Activated CD4-positive, alpha-beta memory T cell treated with anti-CD3 and anti-CD28 coated beads for 36 hours (primary cell): ENCODE results near the gene CA9. TPM values are rescaled to one million over a fixed set of nuclear protein-coding genes. Genes with fewer than 3 reads are reported as not detected.

ENCODE experiments used
- CTCF ChIA-PET: fragments of 350-600 bp; sonication (Branson Sonifier 250); formaldehyde crosslinking; loops from one replicate; lab custom pipeline; 2021; ENCODE audit warnings: antibody characterized with exemption, inconsistent platforms; lab: Charles Lee
- POLR2A ChIA-PET: fragments of 350-600 bp; sonication (Branson Sonifier 250); formaldehyde crosslinking; loops from one replicate; lab custom pipeline; 2021; ENCODE audit warnings: antibody characterized with exemption; lab: Charles Lee
- DNase-seq: peaks from one replicate; pipeline ENCODE4 v3.0.0-alpha.2; 2020
- H3K27ac Mint-ChIP-seq: one replicate; pipeline ENCODE4 v1.8.0; 2021; ENCODE audit warnings: mixed read lengths
- H3K27me3 Mint-ChIP-seq: one replicate; pipeline ENCODE4 v1.8.0; 2021; ENCODE audit warnings: mixed read lengths
- H3K36me3 Mint-ChIP-seq: one replicate; pipeline ENCODE4 v1.8.0; 2021; ENCODE audit warnings: mixed read lengths
- H3K4me1 Mint-ChIP-seq: one replicate; pipeline ENCODE4 v1.8.0; 2021; ENCODE audit warnings: low read depth, mixed read lengths
- H3K4me3 Mint-ChIP-seq: one replicate; pipeline ENCODE4 v1.8.0; 2021; ENCODE audit warnings: mild to moderate bottlenecking, mixed read lengths
- H3K9me3 Mint-ChIP-seq: one replicate; pipeline ENCODE4 v1.8.0; 2021; ENCODE audit warnings: mixed read lengths
- intact Hi-C: fragments of 100-400 bp; cut with micrococcal nuclease; formaldehyde crosslinking; loops from one replicate; pipeline ENCODE4 v1.15.1; 2023
- total RNA-seq, 2 experiments: library from RNA; stranded (reverse); gene quantifications; one replicate each; pipeline ENCODE4 v1.2.3, GENCODE V29; 2021

The CA9 gene
- total RNA-seq, 2 experiments from 2014 or later: 0.90 to 1.6 TPM

DNA sequence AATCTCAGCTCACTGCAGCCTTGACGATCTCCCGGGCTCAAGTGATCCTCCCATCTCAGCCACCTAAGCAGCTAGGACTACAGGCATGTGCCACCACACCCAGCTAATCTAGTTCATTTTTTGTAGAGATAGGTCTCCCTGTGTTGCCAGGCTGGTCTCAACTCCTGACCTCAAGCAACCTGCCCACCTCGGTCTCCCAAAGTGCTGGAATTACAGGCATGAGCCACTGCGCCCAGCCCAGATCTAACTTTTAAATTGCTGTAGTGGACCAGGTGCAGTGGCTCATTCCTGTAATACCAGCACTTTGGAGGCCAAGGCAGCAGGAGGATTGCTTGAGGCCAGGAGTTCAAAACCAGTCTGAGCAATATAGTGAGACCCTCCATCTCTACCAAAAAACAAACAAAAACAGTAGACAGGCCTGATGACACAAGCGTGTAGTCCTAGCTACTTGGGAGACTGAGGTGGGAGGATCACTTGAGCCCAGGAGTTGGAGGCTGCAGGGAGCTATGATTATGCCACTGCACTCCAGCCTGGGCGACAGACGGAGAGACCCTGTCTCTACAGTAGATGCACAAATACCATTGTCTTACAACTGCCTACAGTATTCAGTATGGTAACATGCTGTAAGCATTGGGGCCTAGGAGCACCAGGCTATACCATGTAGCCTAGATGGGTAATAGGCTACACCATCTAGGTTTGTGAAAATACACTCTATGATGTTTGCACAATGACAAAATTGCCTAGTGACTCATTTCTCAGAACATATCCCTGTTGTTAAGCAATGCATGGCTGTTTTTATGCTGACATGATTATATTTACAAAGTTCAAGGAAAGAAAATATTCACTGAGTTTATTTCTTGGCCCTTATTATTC is 21.5 kb upstream of the CA9 start:
- intact Hi-C loops: no loop called here
- peak overlapping the region; percentile 1 for H3K4me3 Mint-ChIP-seq
- POLR2A ChIA-PET: no interaction called here
- peaks cover 57% of the 10 kb centered on the region for H3K4me1 Mint-ChIP-seq
- peak overlapping the region; percentile 96 for H3K27ac Mint-ChIP-seq
- H3K36me3 Mint-ChIP-seq: peaks cover 10% of the 10 kb centered on the region
- CTCF ChIA-PET: interaction anchor here (1.7 kb wide), 1 partner anchor 44 kb away, joined by 4 read pairs; no protein-coding TSS in a partner anchor
- H3K9me3 Mint-ChIP-seq: no peaks in the 10 kb centered on the region
- no peaks in the 10 kb centered on the region for H3K27me3 Mint-ChIP-seq
- no peak for DNase-seq

DNA sequence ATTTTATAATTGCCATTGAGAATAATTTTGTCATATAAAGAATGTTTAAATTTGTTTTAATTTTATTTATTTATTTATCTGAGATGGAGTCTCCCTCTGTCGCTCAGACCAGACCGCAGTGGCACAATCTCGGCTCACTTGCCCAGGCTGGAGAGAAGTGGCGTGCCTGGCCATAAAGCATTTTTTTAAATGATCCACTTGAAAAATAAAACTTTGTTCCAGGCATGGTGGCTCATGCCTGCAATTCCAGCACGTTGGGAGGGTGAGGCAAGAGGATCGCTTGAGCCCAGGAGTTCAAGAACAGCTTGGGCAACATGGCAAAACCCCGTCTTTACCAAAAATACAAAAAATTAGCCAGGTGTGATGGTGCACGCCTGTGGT is 20.9 kb upstream of the CA9 start:
- no peak overlapping the region for H3K27ac Mint-ChIP-seq
- CTCF ChIA-PET: no interaction called here
- H3K9me3 Mint-ChIP-seq: peaks cover under 1% of the 10 kb centered on the region
- no peak overlapping the region for H3K4me3 Mint-ChIP-seq
- POLR2A ChIA-PET: no interaction called here
- DNase-seq: no peak
- peaks cover 57% of the 10 kb centered on the region for H3K4me1 Mint-ChIP-seq
- H3K36me3 Mint-ChIP-seq: peaks cover 13% of the 10 kb centered on the region
- intact Hi-C loops: no loop called here
- peaks cover under 1% of the 10 kb centered on the region for H3K27me3 Mint-ChIP-seq

DNA sequence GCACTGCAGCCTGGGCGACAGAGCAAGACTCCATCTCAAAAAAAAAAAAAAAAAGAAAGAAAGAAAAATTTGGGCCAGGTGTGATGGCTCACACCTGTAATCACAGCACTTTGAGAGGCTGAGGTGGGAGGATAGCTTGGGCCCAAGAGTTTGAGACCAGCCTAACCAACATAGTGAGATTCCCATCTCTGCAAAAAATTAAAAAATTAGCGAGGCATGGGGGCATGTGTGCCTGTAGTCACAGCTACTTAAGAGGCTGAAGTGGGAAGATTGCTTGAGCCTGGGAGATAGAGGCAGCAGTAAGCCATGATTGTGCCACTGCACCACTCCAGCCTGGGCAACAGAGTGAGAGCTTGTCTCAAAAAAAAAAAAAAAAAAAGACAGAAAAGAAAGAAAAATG is 20.1 kb upstream of the CA9 start:
- Mint-ChIP-seq H3K27me3 (peaks cover 2% of the 10 kb centered on the region), H3K4me3 (no peak overlapping the region), H3K4me1 (peaks cover 51% of the 10 kb centered on the region), H3K27ac (no peak overlapping the region), H3K9me3 (peaks cover 2% of the 10 kb centered on the region), H3K36me3 (peaks cover 13% of the 10 kb centered on the region)
- CTCF ChIA-PET: interaction anchor here (1.1 kb wide), 1 partner anchor 37 kb away, joined by 3 read pairs; no protein-coding TSS in a partner anchor
- no peak for DNase-seq
- POLR2A ChIA-PET: no interaction called here
- intact Hi-C loops: no loop called here

DNA sequence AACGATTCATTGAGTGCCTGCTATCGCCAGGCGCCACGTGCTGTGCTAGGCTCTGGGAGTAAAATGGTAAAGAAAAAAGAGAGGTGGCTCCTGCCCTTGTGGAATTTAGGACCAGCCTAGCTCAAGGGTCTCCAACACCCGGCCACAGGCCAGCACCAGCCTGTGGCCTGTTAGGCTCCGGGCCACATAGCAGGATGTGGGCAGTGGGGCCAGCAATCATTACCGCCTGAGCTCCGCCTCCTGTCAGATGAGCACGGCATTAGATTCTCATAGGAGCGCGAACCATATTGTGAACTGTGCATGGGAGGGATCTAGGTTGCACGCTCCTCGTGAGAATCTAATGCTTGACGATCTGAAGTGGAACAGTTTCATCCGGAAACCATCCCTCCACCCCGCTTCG is 17.4 kb upstream of the CA9 start:
- no peak for DNase-seq
- H3K36me3 Mint-ChIP-seq: peaks cover 23% of the 10 kb centered on the region
- H3K27me3 Mint-ChIP-seq: peaks cover 2% of the 10 kb centered on the region
- H3K4me1 Mint-ChIP-seq: peaks cover 62% of the 10 kb centered on the region
- intact Hi-C loops: loop anchor here (5.0 kb wide), 2 partner anchors 41 to 584 kb away; partner anchors contain the start of gene VCP
- H3K4me3 Mint-ChIP-seq: peak overlapping the region; percentile 5
- ChIA-PET POLR2A (interaction anchor here (1.0 to 3.3 kb wide), 3 partner anchors 8 to 37 kb away, joined by 3 to 43 read pairs (median 4); no protein-coding TSS in a partner anchor), CTCF (interaction anchor here (1.3 to 12.1 kb wide), 4 partner anchors 9 to 73 kb away, joined by 3 to 101 read pairs (median 44); partner anchors contain the start of genes CREB3 and TLN1)
- peaks cover 2% of the 10 kb centered on the region for H3K9me3 Mint-ChIP-seq
- H3K27ac Mint-ChIP-seq: peak overlapping the region; percentile 45

DNA sequence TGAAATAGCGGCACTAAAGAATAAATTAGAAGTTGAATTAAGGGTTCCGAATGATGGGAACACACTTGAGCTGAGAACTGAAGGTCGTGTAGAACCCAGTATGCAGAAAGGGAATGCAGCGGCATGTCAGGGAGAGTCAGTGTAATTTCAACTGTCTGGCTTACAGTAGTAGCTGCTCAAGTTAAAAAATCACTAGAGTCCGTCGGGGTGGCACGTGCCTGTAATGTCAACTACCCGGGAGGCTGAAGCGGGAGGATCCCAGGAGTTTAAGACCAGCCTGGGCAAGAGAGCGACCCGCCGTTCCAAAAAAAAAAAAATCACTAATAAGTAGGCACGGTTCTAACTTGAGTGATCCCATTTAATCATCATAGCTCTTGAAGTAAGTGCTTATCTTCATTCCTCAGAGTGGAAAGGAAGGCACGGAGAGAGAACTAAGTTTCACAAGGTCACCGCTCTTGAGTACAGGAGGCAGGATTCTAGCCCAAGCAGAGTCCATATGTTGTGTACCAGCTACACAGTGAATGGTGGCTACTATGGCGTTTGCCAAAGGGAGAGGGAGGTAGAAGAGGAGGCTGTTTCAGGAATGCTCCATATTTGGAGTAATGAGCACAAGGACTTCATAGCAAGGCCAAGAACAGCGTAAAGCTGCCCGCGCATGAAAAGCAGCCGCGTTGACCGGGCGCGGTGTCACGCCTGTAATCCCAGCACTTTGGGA is 16.7 kb upstream of the CA9 start:
- H3K4me3 Mint-ChIP-seq: peak overlapping the region; percentile 86
- ChIA-PET POLR2A (interaction anchor here (0.7 to 3.3 kb wide), 6 partner anchors 9 to 75 kb away, joined by 3 to 43 read pairs (median 6); partner anchors contain the start of genes CREB3 and TLN1), CTCF (interaction anchor here (0.9 to 12.1 kb wide), 11 partner anchors 10 to 225 kb away, joined by 3 to 101 read pairs (median 8); partner anchors contain the start of genes CA9, CREB3, SPAG8 and TLN1)
- H3K27me3 Mint-ChIP-seq: peaks cover 2% of the 10 kb centered on the region
- peaks cover 61% of the 10 kb centered on the region for H3K4me1 Mint-ChIP-seq
- peak overlapping the region; percentile 96 for H3K27ac Mint-ChIP-seq
- peaks cover 28% of the 10 kb centered on the region for H3K36me3 Mint-ChIP-seq
- intact Hi-C loops: loop anchor here (1.0 to 5.0 kb wide), 5 partner anchors 8 to 585 kb away; partner anchors contain the start of genes CREB3, TLN1 and VCP
- DNase-seq: no peak
- H3K9me3 Mint-ChIP-seq: peaks cover 2% of the 10 kb centered on the region

DNA sequence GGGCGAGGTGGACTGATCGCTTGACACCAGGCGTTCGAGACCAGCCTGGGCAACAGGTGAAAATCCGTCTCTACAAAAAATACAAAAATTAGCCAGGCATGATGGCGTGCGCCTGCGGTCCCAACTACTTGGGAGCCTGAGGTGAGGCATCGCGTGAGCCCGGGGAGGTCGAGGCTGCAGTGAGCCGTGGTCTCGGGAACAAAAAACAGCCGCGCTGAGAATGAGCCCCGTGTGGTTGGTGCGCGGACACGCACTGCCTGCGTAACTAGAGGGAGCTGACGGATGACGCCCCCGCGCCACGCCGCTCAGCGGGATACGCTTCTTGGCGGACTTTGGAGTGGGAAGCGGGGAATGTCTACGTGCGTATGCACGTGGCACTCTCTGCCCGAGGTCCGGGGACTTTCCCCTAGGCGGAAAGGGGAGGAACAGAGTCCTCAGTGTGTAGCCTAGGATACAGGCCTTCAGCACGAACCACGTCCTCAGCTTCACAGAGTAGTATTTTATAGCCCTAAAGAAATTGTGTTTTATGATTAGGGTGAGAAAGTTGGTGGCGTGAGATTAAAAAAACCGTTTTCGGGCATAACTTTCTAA is 16.1 kb upstream of the CA9 start, which contains the start of gene RMRP:
TSS of gene RMRP (minus strand) at position 474 of the 591 bp plus-strand sequence.
- peaks cover 64% of the 10 kb centered on the region for H3K4me1 Mint-ChIP-seq
- DNase-seq: peak; percentile 96
- H3K9me3 Mint-ChIP-seq: peaks cover 2% of the 10 kb centered on the region
- ChIA-PET CTCF (interaction anchor here (0.7 to 12.1 kb wide), 21 partner anchors 10 to 224 kb away, joined by 3 to 101 read pairs (median 5); partner anchors contain the start of genes CA9, CREB3, GBA2 and RGP1), POLR2A (interaction anchor here (0.6 to 3.3 kb wide), 14 partner anchors 10 to 99 kb away, joined by 3 to 43 read pairs (median 3); partner anchors contain the start of genes CREB3 and TLN1)
- H3K27ac Mint-ChIP-seq: peak within 1 kb of the TSS; percentile 96
- H3K27me3 Mint-ChIP-seq: peaks cover 2% of the 10 kb centered on the region
- intact Hi-C loops: loop anchor here (1.0 to 5.0 kb wide), 7 partner anchors 8 to 585 kb away; partner anchors contain the start of genes CREB3, HINT2, TESK1 and TLN1
- peaks cover 33% of the 10 kb centered on the region for H3K36me3 Mint-ChIP-seq
- H3K4me3 Mint-ChIP-seq: peak within 1 kb of the TSS; percentile 86

DNA sequence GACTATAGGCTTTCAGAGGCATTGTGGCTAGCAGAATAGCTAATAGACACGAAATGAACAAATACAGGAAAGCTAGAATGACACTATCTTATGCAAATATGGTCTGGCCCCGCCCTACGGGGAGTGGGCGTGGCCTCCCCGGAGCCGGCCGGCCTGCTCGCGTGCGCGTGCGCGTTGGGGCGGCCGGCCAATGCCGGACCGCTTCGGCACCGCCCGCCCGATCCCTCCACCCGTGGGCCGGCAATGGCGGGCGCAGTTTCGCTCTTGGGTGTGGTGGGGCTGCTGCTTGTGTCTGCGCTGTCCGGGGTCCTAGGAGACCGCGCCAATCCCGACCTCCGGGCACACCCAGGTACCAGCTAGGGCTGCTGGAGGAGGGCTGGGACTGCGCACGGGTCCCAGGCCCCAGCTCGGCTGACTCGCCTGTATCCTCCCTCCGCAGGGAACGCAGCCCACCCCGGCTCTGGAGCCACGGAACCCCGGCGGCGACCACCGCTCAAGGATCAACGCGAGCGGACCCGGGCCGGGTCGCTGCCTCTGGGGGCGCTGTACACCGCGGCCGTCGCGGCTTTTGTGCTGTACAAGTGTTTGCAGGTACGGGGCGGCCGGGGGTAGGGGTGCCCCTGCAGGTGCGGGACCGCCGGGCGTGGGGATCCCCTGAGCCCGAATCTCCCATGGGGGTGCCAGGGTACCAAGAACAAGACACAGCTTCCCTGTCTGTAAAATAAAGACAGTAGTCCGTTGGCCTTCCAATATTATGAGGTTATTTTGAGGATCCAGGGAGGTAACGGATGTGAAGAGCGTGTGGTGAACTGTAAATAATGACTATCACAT is 15.4 kb upstream of the CA9 start, which contains the start of gene CCDC107:
TSS of gene CCDC107 (plus strand) at position 156 of the 831 bp plus-strand sequence. CDS start at position 244, 88 bp downstream.
- Mint-ChIP-seq H3K27ac (peak within 1 kb of the TSS; percentile 96), H3K4me3 (peak within 1 kb of the TSS; percentile 86), H3K36me3 (peaks cover 40% of the 10 kb centered on the region), H3K4me1 (peaks cover 68% of the 10 kb centered on the region), H3K9me3 (peaks cover 2% of the 10 kb centered on the region), H3K27me3 (peaks cover 2% of the 10 kb centered on the region)
- CTCF ChIA-PET: interaction anchor here (0.6 to 12.1 kb wide), 28 partner anchors 9 to 223 kb away, joined by 3 to 101 read pairs (median 4); partner anchors contain the start of genes CA9, CD72, CREB3 and GBA2
- peak; percentile 85 for DNase-seq
- POLR2A ChIA-PET: interaction anchor here (0.6 to 3.3 kb wide), 11 partner anchors 10 to 98 kb away, joined by 3 to 43 read pairs (median 3); partner anchors contain the start of genes CREB3 and TLN1
- intact Hi-C loops: loop anchor here (2.0 to 5.0 kb wide), 4 partner anchors 39 to 586 kb away; partner anchors contain the start of genes HINT2, TESK1 and VCP

DNA sequence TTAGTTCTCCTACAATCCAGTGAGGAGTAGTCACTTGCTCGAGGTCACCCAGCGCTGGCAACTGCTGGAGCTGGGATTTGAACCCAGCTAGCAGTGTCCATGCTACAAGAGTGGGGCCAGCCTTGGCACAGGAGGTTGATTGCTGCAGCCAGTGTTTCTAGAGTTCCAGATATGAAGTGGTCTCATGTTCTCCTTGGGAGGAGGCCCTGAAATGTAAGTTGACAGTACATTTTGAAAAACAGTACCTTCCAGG is 14.8 kb upstream of the CA9 start:
- H3K9me3 Mint-ChIP-seq: peaks cover 2% of the 10 kb centered on the region
- POLR2A ChIA-PET: interaction anchor here (0.6 to 3.3 kb wide), 7 partner anchors 11 to 55 kb away, joined by 3 to 43 read pairs (median 3); no protein-coding TSS in a partner anchor
- DNase-seq: peak; percentile 42
- H3K27me3 Mint-ChIP-seq: peaks cover 2% of the 10 kb centered on the region
- CTCF ChIA-PET: interaction anchor here (0.6 to 12.1 kb wide), 19 partner anchors 11 to 131 kb away, joined by 3 to 101 read pairs (median 5); partner anchors contain the start of genes CD72, CREB3, TLN1 and TPM2
- peaks cover 72% of the 10 kb centered on the region for H3K4me1 Mint-ChIP-seq
- peak overlapping the region; percentile 86 for H3K4me3 Mint-ChIP-seq
- peaks cover 41% of the 10 kb centered on the region for H3K36me3 Mint-ChIP-seq
- peak overlapping the region; percentile 96 for H3K27ac Mint-ChIP-seq
- intact Hi-C loops: loop anchor here (2.0 to 5.0 kb wide), 4 partner anchors 38 to 587 kb away; partner anchors contain the start of genes HINT2, TESK1 and VCP

DNA sequence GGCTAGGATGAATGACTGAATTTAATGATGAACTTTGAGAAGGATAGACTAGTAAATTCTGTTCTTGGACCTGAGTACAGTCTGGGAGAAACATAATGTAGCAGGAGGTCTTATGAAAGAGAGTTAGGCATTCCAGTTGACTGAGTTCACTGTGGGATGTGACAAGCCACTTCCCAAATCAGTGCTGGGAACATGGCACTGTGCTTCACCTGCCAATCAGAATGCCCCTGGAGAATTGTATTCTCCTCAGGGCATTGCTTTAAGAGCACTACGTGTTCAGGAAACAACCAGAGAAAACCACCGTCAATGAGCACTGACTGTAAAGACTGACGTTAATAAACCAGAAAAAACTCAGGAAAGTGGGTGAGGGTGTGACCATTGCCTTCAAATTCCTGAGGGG is 14.4 kb upstream of the CA9 start:
- Mint-ChIP-seq H3K36me3 (peaks cover 41% of the 10 kb centered on the region), H3K27ac (peak overlapping the region; percentile 96), H3K4me1 (peaks cover 75% of the 10 kb centered on the region), H3K9me3 (peaks cover 2% of the 10 kb centered on the region), H3K4me3 (peak overlapping the region; percentile 86), H3K27me3 (peaks cover 2% of the 10 kb centered on the region)
- ChIA-PET CTCF (interaction anchor here (0.6 to 12.1 kb wide), 17 partner anchors 11 to 131 kb away, joined by 3 to 101 read pairs (median 5); partner anchors contain the start of genes CREB3, TLN1 and TPM2), POLR2A (interaction anchor here (0.6 to 3.3 kb wide), 3 partner anchors 11 to 37 kb away, joined by 3 to 43 read pairs (median 3); no protein-coding TSS in a partner anchor)
- no peak for DNase-seq
- intact Hi-C loops: loop anchor here (2.0 to 5.0 kb wide), 4 partner anchors 38 to 587 kb away; partner anchors contain the start of genes HINT2, TESK1 and VCP
